Astrocyte of the spinal cord (primary cell): ENCODE results near the gene UGT1A7.

ENCODE experiments used
- DNase-seq: peaks from one replicate; pipeline ENCODE4 v3.0.0; 2011; ENCODE audit warnings: low read depth, low spot score
- H3K4me3 ChIP-seq: 2 replicates; pipeline ENCODE4 v1.5.1; 2011; ENCODE audit warnings: low read depth, mild to moderate bottlenecking, low read length, moderate library complexity
- CTCF ChIP-seq: IDR thresholded peaks from 2 replicates; pipeline ENCODE4 v1.5.1; 2012; ENCODE audit warnings: low read depth, mild to moderate bottlenecking, low read length, inconsistent platforms
- in situ Hi-C: cut with HindIII; loops from 2 replicates; pipeline ENCODE4 v1.10.0; 2017; ENCODE audit warnings: low sequenced_read_pairs

UGT1A7 gene

DNA sequence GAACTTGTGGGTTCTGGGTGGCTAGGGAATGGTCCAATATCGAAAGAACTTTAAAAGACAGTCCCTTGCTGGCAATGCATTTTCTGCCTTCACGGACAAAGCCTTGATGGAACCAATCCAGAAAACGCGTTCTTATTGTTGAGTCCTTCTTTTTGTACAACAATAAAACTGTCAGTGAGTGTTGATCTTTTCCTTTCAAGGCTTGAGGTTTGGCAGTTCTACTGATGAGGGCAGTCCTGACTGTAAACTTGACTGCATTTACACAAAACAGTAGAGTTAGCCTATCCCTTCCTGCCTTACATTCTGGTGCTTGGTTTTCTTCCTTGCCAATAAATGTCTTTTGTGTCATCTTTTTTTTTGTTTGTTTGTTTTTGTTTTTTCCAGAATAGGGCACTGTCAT, 2.5 kb upstream of the UGT1A7 start:
- TF ChIP-seq CTCF = no peak
- in situ Hi-C loops = no loop called here
- no peak for DNase-seq
- no peak overlapping the region for H3K4me3 ChIP-seq

DNA sequence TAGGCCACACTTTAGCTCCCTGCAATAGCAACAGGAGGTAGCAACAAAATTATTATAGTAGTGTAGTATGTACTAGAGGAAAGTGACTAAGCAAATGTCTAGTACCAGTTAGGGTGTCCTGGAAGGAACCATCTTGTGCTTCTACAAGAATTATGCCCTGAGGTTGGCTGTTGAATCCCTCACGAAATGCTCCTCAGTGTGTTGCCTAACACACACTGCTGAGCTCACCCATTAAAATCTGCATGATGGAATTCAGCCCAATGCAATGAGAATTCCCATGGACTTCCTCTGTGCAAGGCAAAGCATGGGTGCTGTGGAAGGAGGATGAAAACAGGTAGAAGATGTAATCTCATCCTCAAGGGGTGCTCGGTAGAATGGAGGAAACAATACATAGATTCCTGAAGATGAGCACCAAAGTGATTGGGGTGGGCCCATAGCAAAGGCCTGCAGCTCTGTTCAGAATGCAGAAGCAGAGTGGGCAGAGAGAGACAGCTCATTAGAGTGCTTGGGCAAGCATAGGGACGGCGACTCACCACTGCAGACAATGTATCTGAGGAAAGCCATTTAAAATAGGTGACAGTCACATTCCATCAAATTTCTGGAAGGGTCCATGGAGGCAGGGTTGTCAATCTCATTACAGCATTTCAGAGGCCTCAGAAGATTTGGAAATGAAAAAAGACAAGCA, 1.2 kb upstream of the UGT1A7 start:
- no peak for TF ChIP-seq CTCF
- in situ Hi-C loops = no loop called here
- no peak overlapping the region for H3K4me3 ChIP-seq
- no peak for DNase-seq

GRCh38 chr2:233684640-233685039, 2.9 kb downstream of the UGT1A7 start:
- no peak for DNase-seq
- no peak overlapping the region for H3K4me3 ChIP-seq
- TF ChIP-seq CTCF = no peak
- in situ Hi-C loops = no loop called here

- no peak overlapping the region for H3K4me3 ChIP-seq
- in situ Hi-C loops = no loop called here
- DNase-seq = no peak
- TF ChIP-seq CTCF = no peak
Measured at GRCh38 chr2:233686928-233687327, 5.2 kb downstream of the UGT1A7 start.

- in situ Hi-C loops = no loop called here
- DNase-seq = no peak
- no peak for TF ChIP-seq CTCF
- no peak overlapping the region for H3K4me3 ChIP-seq
Measured at GRCh38 chr2:233688341-233688740, 6.6 kb downstream of the UGT1A7 start.

DNA sequence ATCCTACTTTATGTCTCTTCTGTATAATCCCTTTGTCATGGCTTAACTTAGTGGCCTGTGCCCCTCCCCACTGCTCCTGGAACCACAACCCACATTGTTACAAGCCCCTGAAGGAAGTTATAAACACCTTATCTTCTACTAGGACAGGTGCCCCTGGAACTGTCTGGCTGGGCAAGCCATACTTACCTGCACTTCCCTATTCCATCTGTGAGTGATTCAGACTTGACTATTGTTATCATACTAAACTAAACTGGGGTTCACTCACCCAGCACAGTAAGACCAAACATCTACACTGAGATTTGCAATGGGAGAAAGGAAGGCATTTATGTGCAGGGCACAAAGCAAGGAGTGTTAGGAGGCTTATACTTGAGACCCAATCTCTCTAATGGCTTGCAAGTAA, 7.3 kb downstream of the UGT1A7 start:
- no peak overlapping the region for H3K4me3 ChIP-seq
- TF ChIP-seq CTCF = no peak
- in situ Hi-C loops = no loop called here
- no peak for DNase-seq

- in situ Hi-C loops = no loop called here
- DNase-seq = no peak
- no peak for TF ChIP-seq CTCF
- H3K4me3 ChIP-seq = no peak overlapping the region
Measured at GRCh38 chr2:233689501-233689900, 7.8 kb downstream of the UGT1A7 start.
